IMR-90 (cell line): ENCODE results near the gene PTPRN2. TPM values are rescaled to one million over a fixed set of nuclear protein-coding genes. Genes with fewer than 3 reads are reported as not detected.

Source experiments
- ATAC-seq: fragments of 200-7000 bp; cut with Tn5 transposase; 2 replicates; pipeline ENCODE4 v1.9.1; 2020; ENCODE audit warnings: low read depth, mild to moderate bottlenecking, moderate library complexity
- BruUV-seq: library from RNA; stranded (reverse); fragments of 400-500 nt; replicated peaks from 2 replicates; lab custom pipeline; 2021; lab: Mats Ljungman, UMichigan
- CTCF ChIA-PET: fragments of 300-600 bp; formaldehyde crosslinking; extraction: SDS; loops from one replicate; lab custom pipeline; 2021; ENCODE audit warnings: antibody characterized with exemption; lab: Yijun Ruan, JAX
- POLR2A ChIA-PET: fragments of 300-600 bp; sonication (Branson Sonifier 250); formaldehyde crosslinking; loops from one replicate; lab custom pipeline; 2022; ENCODE audit warnings: antibody characterized with exemption; ENCODE audit not compliant: unreplicated experiment; lab: Charles Lee
- DNase-seq: peaks from one replicate; pipeline ENCODE4 v3.0.0; 2013
- H2AFZ ChIP-seq: replicated peaks from 2 replicates; pipeline ENCODE3; 2013; ENCODE audit warnings: low read length, mild to moderate bottlenecking; ENCODE audit not compliant: poor library complexity
- H2AK5ac ChIP-seq: 2 replicates; pipeline ENCODE4 v1.6.1; 2013; ENCODE audit warnings: low read depth, low read length, inconsistent platforms
- H2AK9ac ChIP-seq: replicated peaks from 2 replicates; pipeline ENCODE3; 2013; ENCODE audit warnings: mild to moderate bottlenecking, low read depth, low read length, moderate library complexity; ENCODE audit not compliant: poor library complexity
- H2BK120ac ChIP-seq: 2 replicates; pipeline ENCODE4 v1.6.1; 2013; ENCODE audit warnings: low read depth, low read length, inconsistent platforms
- H2BK15ac ChIP-seq: 3 replicates; pipeline ENCODE4 v1.6.1; 2013; ENCODE audit warnings: low read depth, low read length, inconsistent platforms
- H2BK20ac ChIP-seq: 2 replicates; pipeline ENCODE4 v1.6.1; 2013; ENCODE audit warnings: low read depth, mild to moderate bottlenecking, inconsistent platforms, low read length, moderate library complexity
- H2BK5ac ChIP-seq: 2 replicates; pipeline ENCODE4 v1.6.1; 2013; ENCODE audit warnings: mild to moderate bottlenecking, low read depth, low read length, inconsistent platforms; ENCODE audit not compliant: poor library complexity, severe bottlenecking
- H3K14ac ChIP-seq: replicated peaks from 2 replicates; pipeline ENCODE4 v1.6.1; 2013; ENCODE audit warnings: low read depth, low read length, inconsistent platforms
- H3K18ac ChIP-seq: 2 replicates; pipeline ENCODE4 v1.6.1; 2013; ENCODE audit warnings: low read depth, low read length, control low read depth
- H3K23ac ChIP-seq: 2 replicates; pipeline ENCODE4 v1.6.1; 2013; ENCODE audit warnings: low read depth, low read length, inconsistent platforms
- H3K27ac ChIP-seq: 2 replicates; pipeline ENCODE4 v1.5.1; 2013; ENCODE audit warnings: mild to moderate bottlenecking, control low read depth, low read length; ENCODE audit not compliant: insufficient read depth
- H3K27me3 ChIP-seq: 2 replicates; pipeline ENCODE4 v1.6.1; 2013; ENCODE audit warnings: low read length; ENCODE audit not compliant: control insufficient read depth, insufficient read depth
- H3K36me3 ChIP-seq: 2 replicates; pipeline ENCODE4 v1.6.1; 2013; ENCODE audit warnings: low read length, mixed read lengths; ENCODE audit not compliant: control insufficient read depth, insufficient read depth
- H3K4ac ChIP-seq: 2 replicates; pipeline ENCODE4 v1.6.1; 2013; ENCODE audit warnings: low read depth, low read length, inconsistent platforms
- H3K4me1 ChIP-seq: 2 replicates; pipeline ENCODE4 v1.6.1; 2013; ENCODE audit warnings: low read length, mixed read lengths; ENCODE audit not compliant: control insufficient read depth, insufficient read depth
- H3K4me2 ChIP-seq: 2 replicates; pipeline ENCODE4 v1.6.1; 2013; ENCODE audit warnings: low read depth, mild to moderate bottlenecking, control low read depth, low read length, moderate library complexity
- H3K4me3 ChIP-seq: 2 replicates; pipeline ENCODE4 v1.5.1; 2013; ENCODE audit warnings: low read depth, mild to moderate bottlenecking, control low read depth, low read length, moderate library complexity; ENCODE audit not compliant: insufficient read depth
- H3K56ac ChIP-seq: 2 replicates; pipeline ENCODE4 v1.6.1; 2013; ENCODE audit warnings: low read length, inconsistent platforms; ENCODE audit not compliant: insufficient read depth; ENCODE audit errors: extremely low read depth
- H3K79me1 ChIP-seq, 2 experiments: 2 replicates each; pipeline ENCODE4 v1.6.1; 2013; ENCODE audit warnings: low read length in 2 of 2, inconsistent platforms in 1 of 2, low read depth in 1 of 2
- H3K9ac ChIP-seq: 2 replicates; pipeline ENCODE4 v1.6.1; 2013; ENCODE audit warnings: low read depth, low read length, control low read depth
- H3K9me1 ChIP-seq: 2 replicates; pipeline ENCODE4 v1.6.1; 2013; ENCODE audit warnings: low read length, inconsistent platforms; ENCODE audit not compliant: insufficient read depth
- H3K9me3 ChIP-seq: 2 replicates; pipeline ENCODE4 v1.6.1; 2013; ENCODE audit warnings: low read length; ENCODE audit not compliant: control insufficient read depth, insufficient read depth
- H4K20me1 ChIP-seq: 2 replicates; pipeline ENCODE4 v1.6.1; 2013; ENCODE audit warnings: low read length, inconsistent platforms; ENCODE audit not compliant: insufficient read depth
- H4K5ac ChIP-seq: 2 replicates; pipeline ENCODE4 v1.6.1; 2013; ENCODE audit warnings: mild to moderate bottlenecking, low read depth, low read length, control low read depth
- H4K8ac ChIP-seq, 2 experiments: 2 replicates each; pipeline ENCODE4 v1.6.1; 2013; ENCODE audit warnings: low read depth in 2 of 2, low read length in 2 of 2, control low read depth in 1 of 2, inconsistent platforms in 1 of 2
- H4K91ac ChIP-seq: 2 replicates; pipeline ENCODE4 v1.6.1; 2013; ENCODE audit warnings: low read depth, low read length, inconsistent platforms; ENCODE audit not compliant: insufficient read depth
- BHLHE40 ChIP-seq: fragments of 150-350 bp; IDR thresholded peaks from 2 replicates; pipeline ENCODE4 v1.6.1; 2016; ENCODE audit warnings: mild to moderate bottlenecking, low read depth, low read length
- ELK1 ChIP-seq: fragments of 150-350 bp; IDR thresholded peaks from 2 replicates; pipeline ENCODE4 v1.6.1; 2016; ENCODE audit warnings: low read depth, mild to moderate bottlenecking, low read length, moderate library complexity, borderline replicate concordance
- MAFK ChIP-seq: IDR thresholded peaks from 2 replicates; pipeline ENCODE4 v1.6.1; 2012; ENCODE audit warnings: low read depth, low read length, improper control_type of control experiment
- MXI1 ChIP-seq: IDR thresholded peaks from 2 replicates; pipeline ENCODE4 v1.6.1; 2012; ENCODE audit warnings: low read depth, mild to moderate bottlenecking, low read length, moderate library complexity, borderline replicate concordance
- NFE2L2 ChIP-seq: fragments of 150-350 bp; IDR thresholded peaks from 2 replicates; pipeline ENCODE4 v1.6.1; 2016; ENCODE audit warnings: low read depth, mild to moderate bottlenecking, low read length
- RAD21 ChIP-seq: IDR thresholded peaks from 2 replicates; pipeline ENCODE4 v1.6.1; 2012; ENCODE audit warnings: low read length, improper control_type of control experiment
- RCOR1 ChIP-seq: IDR thresholded peaks from 2 replicates; pipeline ENCODE4 v1.6.1; 2012; ENCODE audit warnings: mild to moderate bottlenecking, low read length, improper control_type of control experiment; ENCODE audit not compliant: insufficient replicate concordance
- WGBS, 2 experiments: methylation state at CpG; one replicate each; pipeline versions ENCODE4 v1.1.5 to v1.1.7; 2013; ENCODE audit warnings: missing lambda C conversion rate in 2 of 2; ENCODE audit not compliant: insufficient read length in 1 of 2; ENCODE audit errors: extremely low coverage in 2 of 2; 5-methylcytosine and 5-hydroxymethylcytosine counted together
- dilution Hi-C: fragments of 300-500 bp; cut with HindIII; formaldehyde crosslinking; loops from one replicate; pipeline ENCODE4 v1.14.3; 2018; ENCODE audit warnings: low sequenced_read_pairs; ENCODE audit not compliant: unreplicated experiment
- in situ Hi-C: fragments of 300-500 bp; cut with MboI; formaldehyde crosslinking; loops from 3 replicates; pipeline ENCODE4 v1.14.3; 2019; ENCODE audit warnings: low sequenced_read_pairs, inconsistent platforms, mixed read lengths
- intact Hi-C: fragments of 100-400 bp; cut with micrococcal nuclease; formaldehyde crosslinking; loops from 2 replicates; pipeline ENCODE4 v1.10.0; 2022
- polyA plus RNA-seq, 3 experiments: library from polyadenylated mRNA; depleted of rRNA; stranded (reverse); fragments of >200 nt; gene quantifications; 2 replicates each; pipeline ENCODE4 v1.2.3, GENCODE V29; 2012; ENCODE audit warnings: low replicate concordance in 1 of 3
- total RNA-seq: library from RNA; depleted of rRNA; stranded (reverse); fragments of >200 nt; gene quantifications from 2 replicates; pipeline ENCODE4 v1.2.3, GENCODE V29; 2012

Gene PTPRN2
- total and polyA plus RNA-seq, 2 of the 4 experiments (the other 2 are of a cell fraction) = 0.03 TPM; not detected in 1

- H2AK9ac ChIP-seq = no peak overlapping the region
- no peak overlapping the region for H4K91ac ChIP-seq
- no CpG with 5 or more reads among the region's 2 CpGs for WGBS, 2 experiments
- DNase-seq (no peak), ATAC-seq (no peak)
- no peak overlapping the region for H3K56ac ChIP-seq
- in situ Hi-C loops (no loop called here), dilution Hi-C loops (no loop called here), intact Hi-C loops (loop anchor here (5.0 to 10.0 kb wide), 2 partner anchors 66 to 209 kb away; partner anchors contain the start of gene ESYT2)
- no peak overlapping the region for H3K27ac ChIP-seq
- no peak overlapping the region for H3K18ac ChIP-seq
- no peak overlapping the region for H2BK120ac ChIP-seq
- H3K36me3 ChIP-seq = no peaks in the 10 kb centered on the region
- no peaks in the 10 kb centered on the region for H4K20me1 ChIP-seq
- TF ChIP-seq BHLHE40 (no peak), NFE2L2 (no peak), MXI1 (no peak), ELK1 (no peak), MAFK (no peak), RCOR1 (no peak), RAD21 (no peak)
- H3K4me2 ChIP-seq = no peak overlapping the region
- H3K9ac ChIP-seq = no peak overlapping the region
- peaks cover 0 to 14% of the 10 kb centered on the region in 2 experiments; a peak in 3 of 4 replicates for H3K79me1 ChIP-seq
- no TSS peak for BruUV-seq
- no peak overlapping the region for H2BK5ac ChIP-seq
- H2AK5ac ChIP-seq = no peak overlapping the region
- no peak overlapping the region for H4K8ac ChIP-seq
- H4K5ac ChIP-seq = no peak overlapping the region
- peaks cover 5% of the 10 kb centered on the region for H3K4me1 ChIP-seq
- CTCF ChIA-PET = no interaction called here
- H3K4ac ChIP-seq = no peak overlapping the region
- peaks cover 9% of the 10 kb centered on the region; the same call in 1 of the 2 replicates for H3K9me1 ChIP-seq
- POLR2A ChIA-PET = no interaction called here
- H3K9me3 ChIP-seq = no peaks in the 10 kb centered on the region
- no peaks in the 10 kb centered on the region for H3K27me3 ChIP-seq
- no peak overlapping the region for H2BK15ac ChIP-seq
- no peak overlapping the region for H2BK20ac ChIP-seq
- no peak overlapping the region for H3K14ac ChIP-seq
- no peak overlapping the region for H3K23ac ChIP-seq
- H3K4me3 ChIP-seq = no peak overlapping the region
- no peak overlapping the region for H2AFZ ChIP-seq
These were observed 28.4 kb upstream of the PTPRN2 start for GRCh38 chr7:158616050-158616449.
